GM21786 (cell line): ENCODE results near the gene GMPPB.
A peak's percentile ranks its signal among the peaks of the same experiment; 100 is the strongest.
"Not testable (repeated sequence)": the region's sequence is repeated elsewhere in the genome, so short reads cannot be mapped to it uniquely, and the experiment has no call there.

Experiments
- ATAC-seq: cut with Tn5 transposase; IDR thresholded peaks from one replicate; pipeline ENCODE4 v1.9.1; 2021; ENCODE audit not compliant: unreplicated experiment

GMPPB gene

DNA sequence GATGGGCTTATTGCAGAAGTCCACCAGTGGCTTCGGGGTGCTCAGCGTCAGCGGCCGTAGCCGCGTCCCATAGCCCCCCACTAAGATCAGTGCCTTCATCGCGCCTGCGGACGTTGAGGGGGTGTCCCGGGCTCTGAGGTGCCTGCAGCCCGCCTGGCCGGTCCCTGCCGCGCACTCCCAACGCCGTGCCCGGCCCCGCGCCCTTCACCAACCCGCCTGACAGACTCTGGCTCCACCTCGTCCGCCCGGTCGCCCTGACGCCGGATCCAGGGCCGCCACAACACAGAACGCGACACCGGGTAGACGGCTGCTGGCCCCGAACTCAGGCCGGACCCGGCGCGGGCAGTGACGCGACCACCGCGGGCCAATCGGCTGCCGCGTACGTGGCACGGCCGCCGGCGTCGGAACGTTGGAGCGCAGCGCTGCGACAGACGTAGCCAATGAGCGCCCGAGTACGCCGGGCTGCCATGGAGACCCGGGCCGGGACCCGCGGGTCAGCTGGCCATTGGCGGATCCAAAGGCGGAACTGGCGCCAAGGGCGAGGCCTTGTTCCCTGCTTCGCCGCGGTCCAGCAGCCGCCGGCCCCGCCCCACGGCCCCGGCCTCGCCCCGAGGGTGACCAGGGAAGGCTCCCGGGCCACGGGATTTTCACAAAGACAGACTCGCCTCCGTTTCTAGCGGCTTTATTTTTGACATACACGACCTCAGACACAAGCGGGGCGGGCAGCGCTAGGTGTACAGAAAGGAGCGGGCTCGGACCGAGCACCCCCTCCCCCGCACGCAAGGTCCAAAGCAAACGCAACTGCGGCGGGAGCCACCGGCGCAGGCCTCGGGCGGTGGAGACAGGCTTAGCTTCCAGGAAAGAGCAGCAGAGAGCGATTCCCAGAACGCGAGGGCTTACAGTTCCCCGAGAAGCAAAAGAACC lies at the start of gene GMPPB:
Gene GMPPB, minus strand, starts transcription at position 324 of the 924 bp plus-strand sequence. Its CDS starts 225 bp downstream, at position 99.
- peak; percentile 72 for ATAC-seq

DNA sequence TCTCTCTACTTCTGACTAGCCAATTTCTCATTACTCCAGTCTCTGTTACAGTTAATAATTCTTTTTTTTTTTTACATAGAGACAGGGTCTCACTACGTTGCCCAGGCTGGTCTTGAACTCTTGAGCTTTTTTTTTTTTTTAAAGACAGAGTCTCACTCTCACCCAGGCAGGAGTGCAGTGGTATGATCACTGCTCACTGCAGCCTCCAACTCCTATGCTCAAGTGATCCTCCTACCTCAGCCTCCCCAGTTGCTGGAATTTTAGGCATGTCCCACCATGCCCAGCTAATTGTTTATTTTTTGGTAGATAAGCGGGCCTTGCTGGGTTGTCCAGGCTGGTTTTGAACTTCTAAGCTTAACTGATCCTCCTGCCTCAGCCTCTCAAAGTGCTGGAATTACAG lies 49.0 kb upstream of the GMPPB start:
- no peak for ATAC-seq

DNA sequence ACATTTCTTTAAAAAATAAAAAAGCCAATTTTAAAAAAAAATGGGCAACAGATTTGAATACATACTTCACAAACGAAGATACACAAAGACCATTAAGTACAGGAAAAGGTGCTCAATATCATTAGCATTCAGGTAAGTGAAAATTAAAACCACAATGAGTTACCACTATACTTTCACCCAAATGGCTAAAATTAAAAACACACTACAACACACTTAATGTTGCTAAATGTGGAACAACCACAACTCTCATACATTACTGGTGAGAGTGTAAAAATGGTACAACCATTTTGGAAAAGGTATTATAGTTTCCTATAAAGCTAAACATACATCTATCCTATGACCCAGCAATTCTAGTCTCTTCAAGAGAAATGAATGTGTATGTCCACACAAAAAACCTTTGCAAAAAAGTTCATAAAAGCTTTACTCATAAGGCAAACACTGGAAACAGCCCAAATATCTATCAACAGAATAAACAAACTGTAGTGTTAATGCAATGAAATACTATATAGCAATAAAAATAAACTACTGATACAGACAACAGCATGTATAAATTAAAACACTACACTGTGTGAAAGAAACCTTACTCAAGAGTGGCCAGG lies 47.7 kb upstream of the GMPPB start:
- no peak for ATAC-seq

DNA sequence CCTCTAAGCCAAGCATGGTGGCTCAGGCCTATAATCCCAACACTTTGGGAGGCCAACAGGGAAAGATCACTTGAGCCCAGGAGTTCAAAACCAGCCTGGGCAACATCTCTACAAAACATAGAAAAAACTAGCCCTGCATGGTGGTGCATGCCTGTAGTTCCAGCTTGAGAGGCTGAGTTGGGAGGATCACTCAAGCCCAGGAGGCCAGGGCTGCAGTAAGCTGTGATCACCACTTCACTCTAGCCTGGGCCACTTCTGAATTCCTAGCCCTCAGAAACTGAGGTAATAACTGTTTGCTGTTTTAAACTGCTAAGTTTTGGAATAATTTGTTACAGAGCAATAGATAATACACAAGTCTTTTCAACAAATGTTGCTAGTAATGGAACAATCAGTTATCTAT lies 46.2 kb upstream of the GMPPB start:
- no peak for ATAC-seq

DNA sequence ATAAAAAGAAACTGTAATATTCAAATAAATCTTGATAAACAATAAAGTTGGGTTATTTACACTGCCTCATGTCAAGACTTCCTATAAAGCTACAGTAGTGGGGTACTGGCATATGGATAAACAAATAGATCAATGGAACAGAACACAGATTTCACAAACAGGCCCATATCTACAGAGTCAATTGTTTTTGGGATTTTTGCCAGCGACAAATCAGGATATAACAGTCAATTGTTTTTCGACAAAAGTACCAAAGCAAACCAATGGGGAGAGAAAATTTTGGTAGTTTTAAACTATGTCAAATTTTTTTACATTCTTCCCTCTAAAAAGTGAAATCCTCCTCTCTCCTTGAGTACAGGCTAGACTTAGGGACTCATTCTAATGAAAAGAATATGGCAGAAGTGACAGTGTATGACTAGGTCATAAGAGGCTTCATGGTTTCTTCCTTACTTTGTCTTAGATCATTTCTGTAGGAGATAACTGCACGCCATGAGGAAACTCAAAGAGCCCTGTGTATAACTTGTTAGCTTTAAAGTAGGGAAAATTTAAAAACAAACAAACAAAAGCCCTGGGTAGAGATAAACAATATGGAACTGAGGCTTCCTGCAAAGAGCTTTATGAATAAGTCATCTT lies 45.6 kb upstream of the GMPPB start:
- no peak for ATAC-seq

DNA sequence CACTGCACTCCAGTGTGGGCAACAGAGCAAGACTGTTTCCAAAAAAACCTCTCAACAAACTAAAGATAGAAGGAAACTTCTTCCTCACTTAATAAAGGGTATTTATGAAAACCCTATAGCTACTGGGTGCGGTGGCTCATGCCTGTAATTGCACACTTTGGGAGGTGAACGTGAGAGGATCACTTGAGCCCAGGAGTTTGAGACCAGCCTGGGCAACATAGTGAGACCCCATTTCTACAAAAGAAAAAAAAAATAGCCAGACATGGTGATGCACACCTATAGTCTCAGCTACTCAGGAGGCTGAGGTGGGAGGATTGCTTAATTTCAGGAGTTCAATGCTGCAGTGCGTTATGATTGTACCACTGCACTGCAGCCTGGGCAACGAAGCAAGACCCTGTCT lies 40.2 kb upstream of the GMPPB start:
- ATAC-seq: no peak

DNA sequence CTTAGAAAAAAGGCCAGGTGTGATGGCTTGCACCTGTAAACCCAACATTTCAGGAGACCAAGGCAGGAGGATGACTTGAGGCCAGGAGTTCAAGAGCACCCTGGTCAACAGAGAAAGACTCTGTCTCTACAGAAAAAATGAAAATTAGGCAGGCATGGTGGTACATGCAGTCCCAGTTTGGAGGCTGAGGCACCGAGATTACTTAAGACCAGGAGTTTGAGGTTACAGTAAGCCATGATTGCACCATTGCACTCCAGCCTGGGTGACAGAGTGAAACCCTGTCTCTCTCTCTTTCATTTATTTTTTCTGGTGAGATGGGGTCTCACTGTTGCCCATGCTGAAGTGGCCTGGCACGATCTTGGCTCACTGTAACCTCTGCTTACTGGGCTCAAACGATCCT lies 37.9 kb upstream of the GMPPB start:
- no peak for ATAC-seq

DNA sequence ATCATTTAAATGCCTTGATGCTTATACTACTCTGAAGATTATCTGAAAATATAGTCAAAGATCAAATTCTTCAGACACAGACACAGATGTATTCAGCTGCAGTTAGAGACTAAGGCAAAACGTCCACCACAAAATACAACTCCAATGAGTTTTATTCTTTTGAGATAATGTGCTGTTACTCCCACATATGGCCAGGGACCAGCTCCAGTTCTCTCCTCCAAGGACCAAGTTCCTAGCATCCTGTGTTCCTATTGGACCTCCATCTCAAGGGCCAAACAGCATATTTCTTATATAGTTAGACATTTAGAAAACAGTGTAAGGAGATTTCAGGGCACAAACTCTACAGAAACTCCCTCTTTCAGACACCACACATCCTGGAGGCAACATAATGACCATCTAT lies 35.5 kb upstream of the GMPPB start:
- no peak for ATAC-seq

DNA sequence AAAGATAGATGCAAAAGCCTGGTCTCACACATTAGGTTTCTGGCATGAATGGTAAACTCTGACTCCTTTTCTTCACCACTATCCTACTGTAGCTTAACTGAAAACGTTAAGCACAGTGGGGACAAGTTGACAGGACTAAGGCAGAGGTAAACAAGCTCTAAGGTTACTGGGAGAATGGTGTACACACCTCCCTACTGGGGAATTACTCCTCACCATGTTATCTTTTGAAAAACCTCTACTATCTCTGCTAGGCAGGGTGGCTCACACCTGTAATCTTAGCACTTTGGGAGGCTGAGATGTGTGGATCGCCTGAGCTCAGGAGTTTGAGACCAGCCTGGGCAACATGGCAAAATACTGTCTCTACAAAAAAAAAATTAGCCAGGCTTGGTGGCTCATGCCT lies 33.4 kb upstream of the GMPPB start:
- no peak for ATAC-seq

DNA sequence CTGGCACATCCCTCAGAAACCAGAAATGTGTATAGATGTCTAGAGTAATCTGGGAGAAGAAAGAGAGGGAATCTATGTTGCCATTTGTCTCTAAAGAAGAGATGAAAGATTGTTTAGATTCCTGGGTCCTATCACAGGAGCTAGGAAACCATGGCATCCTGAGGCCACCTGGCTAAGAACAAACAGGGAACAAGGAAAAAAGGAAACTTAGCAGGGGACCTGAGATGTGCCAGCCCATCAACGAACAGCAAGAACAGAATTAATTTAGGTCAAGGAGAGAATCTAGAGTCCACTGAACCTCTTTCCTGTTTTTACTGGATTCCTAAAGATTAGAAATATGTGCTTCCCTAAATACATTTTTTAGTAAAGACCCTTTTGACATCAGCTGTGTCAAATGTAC lies 32.3 kb upstream of the GMPPB start:
- no peak for ATAC-seq

DNA sequence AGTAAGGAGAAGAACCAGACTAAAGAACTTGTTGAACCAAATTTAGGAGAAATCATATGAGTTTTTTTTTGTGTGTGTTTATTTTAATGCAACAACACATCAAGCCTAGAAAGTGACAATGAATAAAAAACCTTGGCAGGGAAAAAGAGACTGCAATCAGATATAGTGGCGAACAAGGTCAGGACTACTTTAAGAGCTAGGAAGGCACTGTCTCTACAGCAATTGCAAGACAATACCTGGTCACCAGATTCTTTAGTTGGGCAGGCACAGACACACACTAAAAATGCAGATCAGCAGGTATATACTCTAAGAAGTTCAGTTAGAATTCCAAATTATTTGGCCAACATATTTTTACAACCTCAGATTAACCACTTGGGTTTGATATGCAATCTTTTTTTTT lies 30.8 kb upstream of the GMPPB start:
- ATAC-seq: no peak

DNA sequence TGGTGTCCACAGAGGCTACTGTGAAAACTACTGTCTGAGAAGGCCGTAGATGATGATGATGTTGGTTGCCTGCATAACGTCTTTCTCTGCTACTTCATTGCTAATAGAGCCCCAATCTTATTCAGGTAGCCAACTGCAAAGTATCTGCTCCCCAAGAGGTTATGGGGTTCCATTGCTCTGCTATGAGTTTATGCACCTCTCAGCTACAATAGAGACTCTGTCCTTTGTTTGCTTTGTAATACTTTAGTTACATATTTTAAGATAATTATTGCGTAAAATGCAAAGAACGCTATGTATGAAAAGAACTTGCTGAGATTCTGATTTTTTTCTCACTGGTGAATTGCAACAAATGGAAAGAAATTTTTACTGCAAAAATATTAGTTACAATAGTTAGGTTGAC lies 27.8 kb upstream of the GMPPB start:
- no peak for ATAC-seq

DNA sequence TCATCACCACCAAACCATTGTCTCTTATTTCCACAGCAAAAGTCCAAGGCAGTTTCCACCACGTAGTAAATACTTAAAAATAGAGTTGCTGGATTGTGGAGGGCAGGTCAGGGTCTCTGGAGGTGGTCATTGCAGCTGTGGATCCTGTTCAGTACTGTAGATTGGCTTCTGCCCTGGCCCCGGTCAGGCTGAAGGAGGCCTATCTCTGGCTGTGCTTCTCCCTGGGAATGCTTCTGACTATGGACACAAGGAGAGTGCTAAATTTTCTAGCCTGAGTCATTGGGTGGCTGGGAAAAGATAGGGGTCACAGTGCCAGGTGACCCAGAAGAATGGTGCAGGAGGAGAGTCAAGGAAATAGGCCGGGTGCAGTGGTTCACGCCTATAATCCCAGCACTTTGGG lies 26.3 kb upstream of the GMPPB start:
- ATAC-seq: no peak

DNA sequence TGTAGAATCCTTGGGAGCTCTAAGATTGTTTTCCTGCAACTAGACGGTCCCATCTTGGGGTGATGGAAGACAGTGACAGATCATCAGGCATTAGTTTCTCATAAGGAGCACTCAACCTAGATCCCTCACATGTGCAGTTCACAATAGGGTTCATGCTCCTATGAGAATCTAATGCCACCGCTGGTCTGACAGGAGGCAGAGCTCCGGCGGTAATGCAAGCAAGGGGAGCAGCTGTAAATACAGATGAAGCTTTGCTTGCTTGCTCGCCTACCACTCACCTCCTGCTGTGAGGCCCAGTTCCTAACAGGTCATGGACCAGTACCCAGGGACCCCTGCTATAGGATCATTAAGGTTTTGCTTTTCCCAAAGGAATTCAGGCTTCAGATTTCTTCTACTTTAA lies 25.1 kb upstream of the GMPPB start:
- not testable (repeated sequence) for ATAC-seq

DNA sequence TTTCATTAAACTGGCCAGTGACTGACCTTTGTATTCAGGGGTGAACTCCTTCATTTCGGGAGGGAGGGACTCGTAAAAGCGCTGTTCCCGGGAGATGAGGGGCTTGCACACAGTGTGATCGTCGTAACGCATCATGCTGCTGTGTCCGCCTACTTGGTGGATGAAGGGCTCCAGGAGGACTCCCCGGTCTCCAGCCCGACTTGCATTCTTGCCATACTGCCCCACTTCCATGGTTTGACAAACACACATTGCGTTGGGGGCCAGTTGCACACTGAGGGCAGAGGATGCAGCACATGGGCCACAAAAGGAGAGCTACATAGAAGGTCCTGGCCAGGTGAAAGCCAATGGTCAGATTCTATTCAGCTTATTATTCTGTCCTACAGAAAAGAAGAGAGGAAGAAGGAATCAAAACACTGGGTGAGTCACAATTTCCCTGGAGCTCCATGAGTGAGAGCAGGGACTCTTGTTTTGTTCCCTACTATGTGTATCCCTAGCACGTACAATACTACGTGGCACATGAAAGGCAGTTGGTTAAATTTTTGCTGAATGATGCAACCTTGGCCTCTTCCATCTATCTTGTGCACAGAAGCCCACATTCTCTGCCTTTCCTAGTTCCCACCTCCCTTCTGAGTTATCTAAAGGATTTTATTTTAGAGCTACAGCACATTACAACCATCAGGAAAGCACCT lies 24.2 kb upstream of the GMPPB start:
- no peak for ATAC-seq

DNA sequence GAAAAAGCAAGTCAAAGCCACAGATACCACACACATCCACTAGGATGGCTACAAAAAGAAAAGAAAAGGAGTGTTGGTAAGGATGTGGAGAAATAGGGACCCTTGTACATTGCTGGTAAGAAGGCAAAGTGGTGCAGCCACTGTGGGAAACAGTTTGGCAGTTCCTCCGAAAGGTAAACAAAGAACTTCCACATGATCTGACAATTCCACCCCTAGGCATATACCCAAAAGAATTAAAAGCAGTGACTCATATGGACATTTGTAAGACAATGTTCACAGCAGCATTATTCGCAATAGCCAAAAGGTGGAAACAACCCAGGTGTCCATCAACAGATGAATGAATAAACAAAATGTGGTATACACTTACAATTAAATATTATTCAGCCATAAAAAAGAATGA lies 22.2 kb upstream of the GMPPB start:
- ATAC-seq: no peak

DNA sequence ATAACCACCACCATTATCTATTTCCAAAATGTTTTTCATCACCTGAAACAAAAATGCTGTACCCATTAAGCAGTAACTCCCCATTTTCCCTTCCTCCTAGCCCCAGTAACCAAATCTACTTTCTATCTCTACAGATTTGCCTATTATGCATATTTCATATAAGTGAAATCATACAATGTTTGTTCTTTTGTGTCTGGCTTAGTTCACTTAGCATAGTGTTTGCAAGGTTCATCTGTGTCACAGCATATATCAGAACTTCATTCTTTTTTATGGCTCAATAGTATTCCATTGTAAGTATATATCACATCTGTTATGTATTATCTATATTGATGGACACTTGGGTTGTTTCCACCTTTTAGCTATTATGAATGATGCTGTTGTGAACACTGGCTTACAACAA lies 16.7 kb upstream of the GMPPB start:
- ATAC-seq: no peak

DNA sequence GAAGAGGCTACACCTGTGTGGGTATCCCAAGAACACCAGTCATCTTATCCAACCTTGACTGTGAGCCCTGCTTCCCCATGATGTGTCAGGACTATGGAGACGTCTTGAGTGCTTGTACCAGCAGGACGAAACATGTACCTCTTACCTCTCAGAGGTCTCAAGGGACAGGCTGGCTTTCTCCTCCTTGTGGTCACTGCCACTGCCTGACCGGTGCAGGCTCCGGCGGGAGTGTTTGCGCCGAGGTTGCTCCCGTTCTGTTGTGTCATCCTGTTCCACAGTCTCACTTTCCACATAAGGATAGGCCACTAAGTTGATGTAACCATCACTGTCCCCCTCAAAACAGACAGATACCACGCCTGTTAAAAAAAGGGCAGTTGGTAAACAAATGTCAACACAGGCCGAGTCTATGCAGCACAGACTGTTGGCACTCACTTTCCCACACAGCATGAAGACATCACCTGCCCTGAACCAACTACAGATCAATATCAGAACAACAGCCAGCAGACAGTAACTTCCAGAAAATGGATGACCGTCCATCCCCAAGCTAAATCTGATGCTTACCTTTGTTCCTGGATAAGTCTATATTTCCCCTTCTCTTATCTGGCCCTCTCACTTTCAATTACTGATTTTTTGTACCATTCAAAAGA lies 14.4 kb upstream of the GMPPB start:
- ATAC-seq: no peak

DNA sequence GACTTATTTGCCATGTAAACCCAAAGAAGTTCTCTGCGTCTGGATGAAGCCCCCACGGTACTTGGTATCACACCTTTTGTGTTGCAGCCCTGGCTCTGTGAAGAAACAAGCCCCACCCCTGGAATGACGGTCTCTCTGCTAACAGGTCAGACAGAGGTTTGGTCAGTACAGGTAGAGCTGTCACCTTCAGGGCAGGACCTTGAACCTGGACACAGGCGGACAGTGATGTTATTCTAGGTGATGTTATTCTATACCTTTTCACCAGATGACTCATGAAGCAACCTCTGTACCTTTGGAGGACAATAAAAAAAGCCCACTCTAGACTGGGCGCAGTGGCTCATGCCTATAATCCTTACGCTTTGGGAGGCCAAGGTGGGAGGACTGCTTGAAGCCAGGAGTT lies 11.0 kb upstream of the GMPPB start:
- ATAC-seq: no peak

DNA sequence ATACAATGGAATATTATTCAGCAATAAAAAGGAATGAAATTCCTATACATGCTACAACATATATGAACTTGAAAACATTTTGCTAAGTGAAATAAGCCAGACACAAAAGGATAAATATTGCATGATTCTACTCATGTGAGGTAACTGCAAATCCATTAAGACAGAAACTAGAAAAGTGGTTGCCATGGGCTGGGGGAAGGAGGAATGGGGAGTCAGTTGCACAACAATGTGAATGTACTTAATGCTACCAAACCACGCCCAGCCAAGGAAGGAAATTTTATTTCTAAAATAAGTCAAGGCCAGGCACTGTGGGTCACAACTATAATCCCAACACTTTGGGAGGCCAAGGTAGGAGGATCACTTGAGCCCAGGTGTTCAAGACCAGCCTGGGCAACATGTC lies 9.8 kb upstream of the GMPPB start:
- ATAC-seq: no peak

DNA sequence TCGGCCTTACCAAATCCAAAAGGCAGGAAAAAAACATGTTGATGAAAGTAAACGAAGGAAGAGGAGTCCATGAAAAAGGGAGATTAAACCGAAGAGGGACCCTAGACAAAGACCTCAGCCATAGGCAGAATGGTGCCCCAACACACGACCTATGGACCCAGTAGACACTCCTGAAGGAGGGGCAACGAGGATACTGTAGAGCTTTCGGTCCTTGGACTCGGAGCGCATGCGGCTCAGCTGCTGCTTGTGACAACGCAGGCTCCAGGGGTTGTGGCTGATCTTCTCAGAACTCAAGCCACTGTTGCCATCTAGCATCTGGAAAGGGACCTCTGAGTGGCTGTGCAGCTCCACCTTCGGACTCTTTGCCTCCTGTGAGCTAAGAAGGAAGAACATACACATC lies 8.8 kb upstream of the GMPPB start:
- no peak for ATAC-seq
